Mucosa of descending colon (tissue), 3 donors: Measurements from ENCODE around the gene WFS1. TPM values are rescaled to one million over a fixed set of nuclear protein-coding genes. Genes with fewer than 3 reads are reported as not detected.

Source experiments
- ATAC-seq: fragments of 200-7000 bp; cut with Tn5 transposase; one replicate; pipeline ENCODE4 v1.9.1; 2020; ENCODE audit warnings: mild to moderate bottlenecking, moderate library complexity
- DNase-seq, 3 donors: peaks; one replicate each; pipeline ENCODE4 v3.0.0-alpha.2; 2020
- H3K36me3 ChIP-seq: fragments of 200-600 bp; one replicate; pipeline ENCODE4 v1.8.0; 2021; ENCODE audit warnings: low read depth, mild to moderate bottlenecking
- H3K4me1 ChIP-seq: fragments of 200-600 bp; one replicate; pipeline ENCODE4 v1.8.0; 2021; ENCODE audit warnings: low read depth, mild to moderate bottlenecking
- H3K4me3 ChIP-seq: fragments of 200-600 bp; one replicate; pipeline ENCODE4 v1.8.0; 2021; ENCODE audit warnings: mild to moderate bottlenecking
- H3K9me3 ChIP-seq: fragments of 200-600 bp; one replicate; pipeline ENCODE4 v1.8.0; 2021; ENCODE audit warnings: mild to moderate bottlenecking
- CTCF ChIP-seq: fragments of 200-600 bp; IDR thresholded peaks from one replicate; pipeline ENCODE4 v1.8.0; 2022; ENCODE audit warnings: antibody characterized with exemption, mild to moderate bottlenecking
- intact Hi-C, 2 donors: fragments of 100-400 bp; cut with DNase I in 1 of 2; cut with micrococcal nuclease in 1 of 2; formaldehyde crosslinking; loops; one replicate each; pipeline versions ENCODE4 v1.11.0 to v1.11.1; 2022; cut with DNase I, micrococcal nuclease
- total RNA-seq, 3 donors: library from RNA; stranded (reverse); fragmentation: NEBNext Ultra II Directional in 2 of 3; extraction: Animal tissue kit (Norgen Biotek cat#: 25700) in 2 of 3; gene quantifications; one replicate each; pipeline versions ENCODE4 v1.2.1 to v1.2.4, GENCODE V29; 2021 to 2023
- donor health status: DM: no; HTN: no; CAD: no; lungs with moderate emphysema.
- donor health status: DM: no; HTN: no; CAD: no.
- donor health status: DM: no; HTN: yes; CAD: no.

The WFS1 gene
- total RNA-seq, 3 donors from 2014 or later = 5.8 to 39.2 (median 14.9) TPM

- no peak for TF ChIP-seq CTCF
- intact Hi-C loops = no loop called here
- Histone ChIP-seq H3K36me3 (no peaks in the 10 kb centered on the region), H3K4me3 (no peak overlapping the region), H3K4me1 (no peaks in the 10 kb centered on the region), H3K9me3 (no peaks in the 10 kb centered on the region)
- ATAC-seq (no peak), DNase-seq (peak in 1 of 3 donors; percentile 2)
Measured at GRCh38 chr4:6258741-6259140, 10.9 kb upstream of the WFS1 start.

- Histone ChIP-seq H3K4me3 (no peak overlapping the region), H3K4me1 (no peaks in the 10 kb centered on the region), H3K9me3 (no peaks in the 10 kb centered on the region), H3K36me3 (no peaks in the 10 kb centered on the region)
- ATAC-seq = no peak
- TF ChIP-seq CTCF = no peak
- intact Hi-C loops = no loop called here
- DNase-seq = peak in 1 of 3 donors; percentile 19
Measured at GRCh38 chr4:6259886-6260285, 9.8 kb upstream of the WFS1 start.

GRCh38 chr4:6262176-6262575 lies 7.5 kb upstream of the WFS1 start:
- H3K4me3 ChIP-seq = no peak overlapping the region
- no peaks in the 10 kb centered on the region for H3K9me3 ChIP-seq
- peak in 1 of 3 donors; percentile 2 for DNase-seq
- H3K36me3 ChIP-seq = no peaks in the 10 kb centered on the region
- no peaks in the 10 kb centered on the region for H3K4me1 ChIP-seq
- ATAC-seq = no peak
- no peak for TF ChIP-seq CTCF
- intact Hi-C loops = no loop called here

- Histone ChIP-seq H3K4me1 (no peaks in the 10 kb centered on the region), H3K9me3 (no peaks in the 10 kb centered on the region), H3K36me3 (no peaks in the 10 kb centered on the region), H3K4me3 (no peak overlapping the region)
- no peak for TF ChIP-seq CTCF
- intact Hi-C loops = no loop called here
- peak in 1 of 3 donors; percentile 8 for DNase-seq
- ATAC-seq = no peak
Measured at GRCh38 chr4:6262847-6263487, 6.7 kb upstream of the WFS1 start.

- intact Hi-C loops = no loop called here
- H3K4me3 ChIP-seq = no peak overlapping the region
- H3K36me3 ChIP-seq = no peaks in the 10 kb centered on the region
- H3K4me1 ChIP-seq = no peaks in the 10 kb centered on the region
- TF ChIP-seq CTCF = no peak
- ATAC-seq (no peak), DNase-seq (peak in 1 of 3 donors; percentile 40)
- H3K9me3 ChIP-seq = no peaks in the 10 kb centered on the region
Measured at GRCh38 chr4:6263526-6264224, 6.0 kb upstream of the WFS1 start.
